NB4 (cell line): ENCODE measurements around the gene CDK14.

Experiments
- CTCF ChIP-seq: IDR thresholded peaks from one replicate; pipeline ENCODE4 v1.5.1; 2012; ENCODE audit warnings: low read depth, low read length
- MAX ChIP-seq: IDR thresholded peaks from 2 replicates; pipeline ENCODE4 v1.6.1; 2011; ENCODE audit warnings: low read depth, low read length
- MYC ChIP-seq: IDR thresholded peaks from 2 replicates; pipeline ENCODE4 v1.6.1; 2011; ENCODE audit warnings: low read depth, low read length
- POLR2A ChIP-seq: IDR thresholded peaks from 2 replicates; pipeline ENCODE4 v1.6.1; 2011; ENCODE audit warnings: mild to moderate bottlenecking; ENCODE audit not compliant: insufficient read length; ENCODE audit errors: extremely low read depth

DNA sequence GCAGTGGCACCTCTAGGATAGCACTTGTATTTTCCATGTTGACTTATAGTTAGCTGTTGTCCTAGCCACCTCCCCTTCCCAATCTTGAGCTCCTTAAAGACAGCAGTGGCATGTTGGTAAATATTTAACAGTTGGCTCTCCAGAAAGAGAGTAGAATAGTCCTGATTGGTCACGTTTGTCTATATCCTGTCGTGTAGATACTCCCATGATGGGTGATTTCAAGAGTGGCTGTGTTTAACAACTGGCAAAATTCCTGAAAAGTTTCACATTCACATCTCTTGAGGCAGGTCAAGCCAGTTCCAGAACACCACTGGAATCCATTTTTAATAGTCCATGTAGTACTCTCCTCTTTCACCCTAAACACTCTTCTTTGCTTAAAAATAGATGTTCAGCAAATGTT is 599.9 kb downstream of the CDK14 start:
- TF ChIP-seq CTCF (no peak), POLR2A (no peak), MYC (no peak), MAX (no peak)
